Measurements from ENCODE around the gene IRS1. TPM values are rescaled to one million over a fixed set of nuclear protein-coding genes. Genes with fewer than 3 reads are reported as not detected.

The IRS1 gene
- total RNA-seq, 1 experiment from 2014 or later = 15.0 TPM

DNA sequence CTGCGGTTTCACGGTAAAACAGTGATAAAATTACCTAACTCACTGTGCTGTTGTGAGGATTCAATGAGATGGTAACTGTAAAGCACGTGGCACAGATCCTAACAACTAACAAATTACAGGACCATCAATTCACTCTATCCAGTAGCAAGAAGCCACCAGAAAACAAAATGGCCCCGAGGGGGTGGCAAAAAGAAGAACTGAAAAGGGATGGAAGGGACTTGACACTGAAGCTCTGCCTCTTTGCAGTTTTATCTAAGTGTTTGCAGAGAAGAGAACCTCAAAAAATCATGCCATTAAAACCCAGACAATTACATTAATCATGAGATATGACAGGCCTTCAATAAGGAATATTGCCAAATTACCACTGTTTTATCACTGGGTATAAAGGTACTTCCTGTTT, 46.7 kb downstream of the IRS1 start:
- no peak overlapping the region for H2BK15ac ChIP-seq (ENCODE audit: low read depth, low read length)
- no peak overlapping the region for H3K4ac ChIP-seq (ENCODE audit: low read depth, low read length)
- H3K79me2 ChIP-seq (ENCODE audit: insufficient read depth, low read length) = no peaks in the 10 kb centered on the region; the same call in 1 of the 2 replicates
- no peak overlapping the region for H3K18ac ChIP-seq (ENCODE audit: insufficient read length, low read depth, low read length)
- H3K27me3 Mint-ChIP-seq (ENCODE audit: low read depth) = no peaks in the 10 kb centered on the region
- no peak overlapping the region for H3K4me3 Mint-ChIP-seq
- no peak overlapping the region for H2AFZ ChIP-seq (ENCODE audit: low read length)
- no peak overlapping the region for H3K27ac ChIP-seq (ENCODE audit: insufficient read length, low read depth, low read length)
- H2BK120ac ChIP-seq (ENCODE audit: low read depth, low read length, poor library complexity, severe bottlenecking) = no peak overlapping the region
- no peak overlapping the region for H3T11ph ChIP-seq (ENCODE audit: low read length)
- H3K14ac ChIP-seq (ENCODE audit: insufficient read depth, low read length) = no peak overlapping the region
- H3K4me2 ChIP-seq (ENCODE audit: insufficient read depth, insufficient read length, low read length) = no peak overlapping the region
- H3K23me2 ChIP-seq (ENCODE audit: insufficient read length, low read depth, low read length, poor library complexity, severe bottlenecking) = no peaks in the 10 kb centered on the region
- H3K4me1 ChIP-seq (ENCODE audit: insufficient read depth, low read length) = no peaks in the 10 kb centered on the region
- H4K8ac ChIP-seq (replicated peaks; ENCODE audit: insufficient read length, low read depth, low read length) = no peak overlapping the region
- no peak overlapping the region for H2BK12ac ChIP-seq (ENCODE audit: insufficient read length, low read depth, low read length)
- no peaks in the 10 kb centered on the region for H3K27me3 ChIP-seq (ENCODE audit: insufficient read depth, low read length)
- H2AK5ac ChIP-seq (ENCODE audit: insufficient read length, low read length) = no peak overlapping the region
- H2BK5ac ChIP-seq (ENCODE audit: insufficient read length, low read length) = no peak overlapping the region
- no peak for DNase-seq
- H4K91ac ChIP-seq (ENCODE audit: insufficient read length, low read depth, low read length) = no peak overlapping the region
- no peak overlapping the region for H3K56ac ChIP-seq (ENCODE audit: insufficient read length, low read depth, low read length)
- H3K36me3 Mint-ChIP-seq (ENCODE audit: insufficient read depth in 1 of 3, low read depth in 3 of 3) = peaks cover 8 to 15% (median 9%) of the 10 kb centered on the region in 3 experiments
- no peak overlapping the region; a peak in 1 of 7 replicates for H3K27ac Mint-ChIP-seq
- H3K4me1 Mint-ChIP-seq = peaks cover 12% of the 10 kb centered on the region in 2 experiments
- TF ChIP-seq, protein P1, sequence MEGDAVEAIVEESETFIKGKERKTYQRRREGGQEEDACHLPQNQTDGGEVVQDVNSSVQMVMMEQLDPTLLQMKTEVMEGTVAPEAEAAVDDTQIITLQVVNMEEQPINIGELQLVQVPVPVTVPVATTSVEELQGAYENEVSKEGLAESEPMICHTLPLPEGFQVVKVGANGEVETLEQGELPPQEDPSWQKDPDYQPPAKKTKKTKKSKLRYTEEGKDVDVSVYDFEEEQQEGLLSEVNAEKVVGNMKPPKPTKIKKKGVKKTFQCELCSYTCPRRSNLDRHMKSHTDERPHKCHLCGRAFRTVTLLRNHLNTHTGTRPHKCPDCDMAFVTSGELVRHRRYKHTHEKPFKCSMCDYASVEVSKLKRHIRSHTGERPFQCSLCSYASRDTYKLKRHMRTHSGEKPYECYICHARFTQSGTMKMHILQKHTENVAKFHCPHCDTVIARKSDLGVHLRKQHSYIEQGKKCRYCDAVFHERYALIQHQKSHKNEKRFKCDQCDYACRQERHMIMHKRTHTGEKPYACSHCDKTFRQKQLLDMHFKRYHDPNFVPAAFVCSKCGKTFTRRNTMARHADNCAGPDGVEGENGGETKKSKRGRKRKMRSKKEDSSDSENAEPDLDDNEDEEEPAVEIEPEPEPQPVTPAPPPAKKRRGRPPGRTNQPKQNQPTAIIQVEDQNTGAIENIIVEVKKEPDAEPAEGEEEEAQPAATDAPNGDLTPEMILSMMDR (conservative IDR thresholded peaks at IDR 0.05) = no peak
- H4K5ac ChIP-seq (ENCODE audit: insufficient read length, low read depth, low read length) = no peak overlapping the region
- H3K9me3 ChIP-seq (ENCODE audit: control insufficient read depth, low read depth, low read length) = no peaks in the 10 kb centered on the region
- H3K9ac ChIP-seq (ENCODE audit: extremely low read depth, insufficient read length, low read length) = no peak overlapping the region
- WGBS (ENCODE audit: extremely low coverage, insufficient read length, low lambda C conversion rate) = no CpG with 5 or more reads among the region's 4 CpGs
- H3K79me1 ChIP-seq (ENCODE audit: insufficient read depth, low read depth, low read length, poor library complexity, severe bottlenecking) = no peaks in the 10 kb centered on the region
- H2BK20ac ChIP-seq (ENCODE audit: low read depth, low read length, poor library complexity, severe bottlenecking) = no peak overlapping the region
- H3K9me3 Mint-ChIP-seq = no peaks in the 10 kb centered on the region
- no peak overlapping the region for H3K23ac ChIP-seq (ENCODE audit: insufficient read length, low read depth, low read length)
- no peaks in the 10 kb centered on the region for H4K20me1 ChIP-seq (ENCODE audit: control insufficient read depth, insufficient read depth, insufficient read length)

Data from H9 (cell line).